Colonic mucosa (tissue), 4 donors: ENCODE results near the gene FBXO7. TPM values are rescaled to one million over a fixed set of nuclear protein-coding genes. Genes with fewer than 3 reads are reported as not detected.
A peak's percentile ranks its signal among the peaks of the same experiment; 100 is the strongest.

Experiments
- DNase-seq: peaks from one replicate; pipeline ENCODE4 v3.0.0-alpha.2; 2020
- H3K27ac ChIP-seq: fragments of 200-600 bp; one replicate; pipeline ENCODE4 v1.8.0; 2021
- H3K27me3 ChIP-seq: fragments of 200-600 bp; one replicate; pipeline ENCODE4 v1.8.0; 2021
- H3K36me3 ChIP-seq: fragments of 200-600 bp; one replicate; pipeline ENCODE4 v1.8.0; 2021
- H3K4me1 ChIP-seq: fragments of 200-600 bp; one replicate; pipeline ENCODE4 v1.8.0; 2021; ENCODE audit warnings: mild to moderate bottlenecking
- H3K4me3 ChIP-seq: fragments of 200-600 bp; one replicate; pipeline ENCODE4 v1.8.0; 2021
- H3K9ac ChIP-seq, 2 donors: one replicate each; pipeline ENCODE4 v1.7.0; 2013; ENCODE audit warnings: control low read depth in 2 of 2, low read depth in 2 of 2, low read length in 2 of 2
- H3K9me3 ChIP-seq: fragments of 200-600 bp; one replicate; pipeline ENCODE4 v1.8.0; 2021
- CTCF ChIP-seq: fragments of 200-600 bp; IDR thresholded peaks from one replicate; pipeline ENCODE4 v1.8.0; 2022; ENCODE audit warnings: antibody characterized with exemption, mild to moderate bottlenecking
- intact Hi-C: fragments of 100-400 bp; cut with DNase I; formaldehyde crosslinking; loops from one replicate; pipeline ENCODE4 v1.14.1; 2022
- total RNA-seq, 2 donors: library from RNA; stranded (reverse); fragmentation: NEBNext Ultra II Directional in 1 of 2; extraction: Animal tissue kit (Norgen Biotek cat#: 25700) in 1 of 2; gene quantifications; one replicate each; pipeline ENCODE4 v1.2.1, GENCODE V29; 2021
- donor health status: healthy.
- donor health status: DM: no; HTN: no; CAD: no.
- donor health status: DM: no; HTN: no; CAD: no.

FBXO7 gene
- total RNA-seq, 2 donors from 2014 or later: 62.1 to 81.1 TPM

GRCh38 chr22:32531931-32532819 is 57.6 kb downstream of the FBXO7 start:
- TF ChIP-seq CTCF: no peak
- Histone ChIP-seq H3K9ac (peak overlapping the region in 1 of 2 donors; percentile 6), H3K27ac (no peak overlapping the region), H3K9me3 (no peaks in the 10 kb centered on the region), H3K27me3 (no peaks in the 10 kb centered on the region), H3K4me3 (no peak overlapping the region), H3K4me1 (peaks cover 12% of the 10 kb centered on the region), H3K36me3 (no peaks in the 10 kb centered on the region)
- DNase-seq: peak; percentile 58
- intact Hi-C loops: loop anchor here (5.0 to 10.0 kb wide), 2 partner anchors 93 to 470 kb away; no protein-coding TSS in a partner anchor

GRCh38 chr22:32532820-32533128 is 58.2 kb downstream of the FBXO7 start:
- H3K27ac ChIP-seq: no peak overlapping the region

GRCh38 chr22:32533265-32534111 is 58.9 kb downstream of the FBXO7 start:
- no peak overlapping the region for H3K4me3 ChIP-seq
- no peaks in the 10 kb centered on the region for H3K27me3 ChIP-seq
- peaks cover 12% of the 10 kb centered on the region for H3K4me1 ChIP-seq
- H3K9ac ChIP-seq: peak overlapping the region in 1 of 2 donors; percentile 32
- H3K9me3 ChIP-seq: no peaks in the 10 kb centered on the region
- no peak for DNase-seq
- intact Hi-C loops: loop anchor here (5.0 to 10.0 kb wide), 2 partner anchors 91 to 469 kb away; no protein-coding TSS in a partner anchor
- H3K27ac ChIP-seq: no peak overlapping the region
- no peak for TF ChIP-seq CTCF
- no peaks in the 10 kb centered on the region for H3K36me3 ChIP-seq

More at GRCh38 chr22:32532820-32533128, 58.2 kb downstream of the FBXO7 start:
- Histone ChIP-seq H3K27me3 (no peaks in the 10 kb centered on the region), H3K4me3 (no peak overlapping the region), H3K9ac (no peak overlapping the region), H3K4me1 (peaks cover 12% of the 10 kb centered on the region), H3K9me3 (no peaks in the 10 kb centered on the region), H3K36me3 (no peaks in the 10 kb centered on the region)
- no peak for DNase-seq
- intact Hi-C loops: loop anchor here (5.0 to 10.0 kb wide), 2 partner anchors 92 to 470 kb away; no protein-coding TSS in a partner anchor
- no peak for TF ChIP-seq CTCF

GRCh38 chr22:32534252-32535235 is 59.9 kb downstream of the FBXO7 start:
- peak; percentile 56 for DNase-seq
- Histone ChIP-seq H3K27ac (no peak overlapping the region), H3K9me3 (no peaks in the 10 kb centered on the region), H3K36me3 (no peaks in the 10 kb centered on the region), H3K4me1 (peaks cover 7% of the 10 kb centered on the region), H3K27me3 (no peaks in the 10 kb centered on the region), H3K4me3 (no peak overlapping the region), H3K9ac (peak overlapping the region in 1 of 2 donors; percentile 36)
- intact Hi-C loops: loop anchor here (5.0 to 10.0 kb wide), 2 partner anchors 90 to 468 kb away; no protein-coding TSS in a partner anchor
- no peak for TF ChIP-seq CTCF
